NCI-H2196 treated with DMSO at 0.1 percent for 48 hours (cell line): Measurements from ENCODE around the gene NEU4.
"Not testable (repeated sequence)": the region's sequence is repeated elsewhere in the genome, so short reads cannot be mapped to it uniquely, and the experiment has no call there.

ENCODE experiments used
- DNase-seq: peaks from one replicate; lab custom pipeline; 2025; ENCODE audit not compliant: unreplicated experiment; lab: John Stamatoyannopoulos, UW

NEU4 gene

GRCh38 chr2:241798631-241799521 lies 10.1 kb upstream of the NEU4 start:
- DNase-seq, result no peak

- DNase-seq, result no peak
Observed at GRCh38 chr2:241799522-241800197, 9.3 kb upstream of the NEU4 start.

GRCh38 chr2:241800198-241800903 lies 8.6 kb upstream of the NEU4 start:
- not testable (repeated sequence) for DNase-seq

- DNase-seq, result no peak
Observed at GRCh38 chr2:241801611-241802420, 7.2 kb upstream of the NEU4 start.

GRCh38 chr2:241802421-241803318 lies 6.3 kb upstream of the NEU4 start:
- DNase-seq, result no peak

- peak; percentile 63 for DNase-seq
Observed at GRCh38 chr2:241803387-241804325, 5.3 kb upstream of the NEU4 start.

GRCh38 chr2:241804326-241805229 lies 4.4 kb upstream of the NEU4 start:
- no peak for DNase-seq

GRCh38 chr2:241806217-241806616 lies 2.8 kb upstream of the NEU4 start:
- not testable (repeated sequence) for DNase-seq

- DNase-seq, result no peak
Observed at GRCh38 chr2:241808051-241808720, 807 bp upstream of the NEU4 start.

GRCh38 chr2:241809383-241810306 lies 652 bp downstream of the NEU4 start:
- DNase-seq, result no peak

GRCh38 chr2:241810307-241811200 lies 1.6 kb downstream of the NEU4 start:
- DNase-seq, result no peak

- no peak for DNase-seq
Observed at GRCh38 chr2:241811201-241811951, 2.4 kb downstream of the NEU4 start.

GRCh38 chr2:241811952-241812729 lies 3.1 kb downstream of the NEU4 start:
- no peak for DNase-seq
